Measurements from ENCODE around the gene MEG3. TPM values are rescaled to one million over a fixed set of nuclear protein-coding genes. Genes with fewer than 3 reads are reported as not detected.

MEG3 gene
- total and polyA plus RNA-seq, 7 donors: 3.5 to 168 (median 28.0) TPM

DNA sequence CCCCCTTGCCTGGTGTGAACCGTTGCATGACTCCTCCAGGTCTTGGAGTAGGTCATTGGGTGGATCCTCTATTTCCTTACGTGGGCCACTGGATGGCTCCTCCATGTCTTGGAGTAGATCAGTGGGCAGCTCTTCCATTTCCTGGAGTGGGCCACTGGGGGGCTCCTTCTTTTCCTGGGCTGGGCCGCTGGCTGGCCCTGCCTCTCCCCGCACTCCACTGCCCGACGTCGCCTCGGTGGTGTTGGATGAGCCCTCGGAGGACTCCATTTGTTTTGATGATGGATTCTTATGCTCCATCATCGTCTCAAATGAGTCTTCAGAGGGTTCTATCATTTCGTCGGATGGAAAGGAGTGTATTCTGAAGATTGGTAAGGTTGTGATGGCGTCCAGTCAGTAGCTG is 58.5 kb downstream of the MEG3 start:
- Histone ChIP-seq H3K27ac (no peak overlapping the region), H3K27me3 (no peaks in the 10 kb centered on the region), H3K4me1 (peaks cover 0 to 14% (median 8%) of the 10 kb centered on the region in 4 donors), H3K36me3 (no peaks in the 10 kb centered on the region), H3K9me3 (no peaks in the 10 kb centered on the region), H3K4me3 (no peak overlapping the region)
- intact Hi-C loops (cut with DNase I): no loop called here
- 94 to 95% methylated on average over 13 of the region's 13 CpGs for WGBS, 2 donors
- DNase-seq: peak; percentile 43
- TF ChIP-seq EP300 (IDR thresholded peaks at IDR 0.05) (no peak), POLR2AphosphoS5 (IDR thresholded peaks at IDR 0.05) (no peak), POLR2A (IDR thresholded peaks at IDR 0.05) (no peak)
- TF ChIP-seq, protein P1, sequence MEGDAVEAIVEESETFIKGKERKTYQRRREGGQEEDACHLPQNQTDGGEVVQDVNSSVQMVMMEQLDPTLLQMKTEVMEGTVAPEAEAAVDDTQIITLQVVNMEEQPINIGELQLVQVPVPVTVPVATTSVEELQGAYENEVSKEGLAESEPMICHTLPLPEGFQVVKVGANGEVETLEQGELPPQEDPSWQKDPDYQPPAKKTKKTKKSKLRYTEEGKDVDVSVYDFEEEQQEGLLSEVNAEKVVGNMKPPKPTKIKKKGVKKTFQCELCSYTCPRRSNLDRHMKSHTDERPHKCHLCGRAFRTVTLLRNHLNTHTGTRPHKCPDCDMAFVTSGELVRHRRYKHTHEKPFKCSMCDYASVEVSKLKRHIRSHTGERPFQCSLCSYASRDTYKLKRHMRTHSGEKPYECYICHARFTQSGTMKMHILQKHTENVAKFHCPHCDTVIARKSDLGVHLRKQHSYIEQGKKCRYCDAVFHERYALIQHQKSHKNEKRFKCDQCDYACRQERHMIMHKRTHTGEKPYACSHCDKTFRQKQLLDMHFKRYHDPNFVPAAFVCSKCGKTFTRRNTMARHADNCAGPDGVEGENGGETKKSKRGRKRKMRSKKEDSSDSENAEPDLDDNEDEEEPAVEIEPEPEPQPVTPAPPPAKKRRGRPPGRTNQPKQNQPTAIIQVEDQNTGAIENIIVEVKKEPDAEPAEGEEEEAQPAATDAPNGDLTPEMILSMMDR (IDR thresholded peaks at IDR 0.05): no peak

DNA sequence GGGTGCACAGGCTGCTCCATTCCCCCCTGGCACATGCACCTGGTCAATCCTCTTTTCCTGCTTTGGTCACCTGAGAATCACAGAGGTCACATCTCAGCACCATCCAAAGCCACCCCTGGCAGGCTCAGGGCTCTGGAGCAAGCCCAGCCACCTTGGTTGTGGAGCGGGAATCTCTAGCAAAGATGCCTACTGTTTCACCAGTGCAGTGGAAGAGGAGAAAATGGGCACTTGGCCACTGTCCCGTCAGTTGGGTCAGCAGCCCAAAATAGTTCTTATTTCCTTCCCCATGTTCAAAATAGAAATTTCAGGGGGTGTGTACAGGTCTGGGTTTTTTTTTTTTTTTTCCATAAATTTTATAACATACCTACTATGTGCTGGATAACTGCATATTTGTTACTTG is 59.3 kb downstream of the MEG3 start:
- peak; percentile 19 for DNase-seq
- H3K4me1 ChIP-seq: peaks cover 0 to 14% (median 8%) of the 10 kb centered on the region in 4 donors
- TF ChIP-seq POLR2AphosphoS5 (IDR thresholded peaks at IDR 0.05) (no peak), EP300 (IDR thresholded peaks at IDR 0.05) (no peak), POLR2A (IDR thresholded peaks at IDR 0.05) (no peak)
- TF ChIP-seq, protein P1 (IDR thresholded peaks at IDR 0.05): no peak
- H3K4me3 ChIP-seq: no peak overlapping the region
- no peaks in the 10 kb centered on the region for H3K36me3 ChIP-seq
- H3K27me3 ChIP-seq: no peaks in the 10 kb centered on the region
- 83 to 84% methylated on average over 2 of the region's 2 CpGs for WGBS, 2 donors
- intact Hi-C loops (cut with DNase I): no loop called here
- no peaks in the 10 kb centered on the region for H3K9me3 ChIP-seq
- H3K27ac ChIP-seq: no peak overlapping the region

DNA sequence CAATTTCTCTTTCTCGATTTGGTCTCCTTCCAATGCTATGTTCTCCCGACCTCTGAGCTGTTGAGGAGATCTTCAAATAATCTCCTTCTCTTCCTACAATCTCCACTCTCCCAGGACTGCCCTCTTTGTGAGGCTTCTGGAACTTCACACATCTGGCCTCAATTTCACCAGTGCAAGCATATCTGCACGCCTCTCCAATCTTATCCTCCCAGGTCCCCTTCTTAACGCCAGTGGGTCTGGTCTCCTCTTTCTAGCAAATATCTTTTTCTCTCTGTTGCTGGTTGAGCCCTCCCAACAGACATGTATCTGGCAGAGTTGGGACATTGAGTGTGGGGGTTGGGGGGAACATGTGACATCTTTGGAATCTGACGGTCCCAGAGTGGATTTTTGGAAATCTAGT is 59.7 kb downstream of the MEG3 start:
- Histone ChIP-seq H3K27ac (no peak overlapping the region), H3K27me3 (no peaks in the 10 kb centered on the region), H3K4me3 (no peak overlapping the region), H3K9me3 (no peaks in the 10 kb centered on the region), H3K36me3 (no peaks in the 10 kb centered on the region), H3K4me1 (peaks cover 0 to 14% (median 8%) of the 10 kb centered on the region in 4 donors)
- intact Hi-C loops (cut with DNase I): no loop called here
- TF ChIP-seq POLR2A (IDR thresholded peaks at IDR 0.05) (no peak), POLR2AphosphoS5 (IDR thresholded peaks at IDR 0.05) (no peak), EP300 (IDR thresholded peaks at IDR 0.05) (no peak)
- TF ChIP-seq, protein P1 (IDR thresholded peaks at IDR 0.05): no peak
- WGBS, 2 donors: 80 to 81% methylated on average over 5 of the region's 5 CpGs
- DNase-seq: peak; percentile 18

DNA sequence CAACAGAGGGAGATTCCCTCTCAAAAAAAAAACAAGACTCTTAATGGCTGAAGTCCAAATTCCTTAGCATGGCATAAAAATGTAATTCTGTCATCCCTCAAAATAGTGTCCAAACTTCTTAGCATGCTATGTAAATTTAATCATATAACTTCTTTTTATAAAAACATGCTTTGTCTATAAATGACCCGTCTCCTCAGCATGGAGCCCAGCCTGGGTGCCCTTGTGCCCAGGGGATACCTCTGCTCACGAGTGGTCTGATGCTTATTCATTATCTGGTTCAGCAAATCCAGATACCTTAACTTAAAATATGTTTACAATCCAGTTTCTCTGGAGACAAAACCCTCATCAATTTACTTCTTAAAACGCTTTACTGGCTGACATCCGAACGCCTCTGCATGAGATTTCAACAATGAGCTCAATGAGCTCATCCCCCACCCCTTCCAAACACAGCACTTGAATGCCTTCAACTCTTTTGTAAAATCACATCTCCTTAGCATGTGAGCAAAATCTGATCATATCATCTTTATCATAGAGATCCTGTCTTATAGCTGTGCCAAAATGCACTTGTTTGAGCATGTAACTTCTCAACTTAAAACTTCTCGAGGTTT is 61.9 kb downstream of the MEG3 start:
- H3K27ac ChIP-seq: no peak overlapping the region
- intact Hi-C loops (cut with DNase I): no loop called here
- H3K27me3 ChIP-seq: no peaks in the 10 kb centered on the region
- TF ChIP-seq EP300 (IDR thresholded peaks at IDR 0.05): no peak
- TF ChIP-seq, protein P1 (IDR thresholded peaks at IDR 0.05): no peak
- peak; percentile 33 for DNase-seq
- H3K4me1 ChIP-seq: peaks cover 0 to 14% (median 8%) of the 10 kb centered on the region in 4 donors
- 21 to 63% methylated on average over 6 of the region's 6 CpGs for WGBS, 2 donors
- H3K4me3 ChIP-seq: no peak overlapping the region
- H3K9me3 ChIP-seq: no peaks in the 10 kb centered on the region
- no peaks in the 10 kb centered on the region for H3K36me3 ChIP-seq

DNA sequence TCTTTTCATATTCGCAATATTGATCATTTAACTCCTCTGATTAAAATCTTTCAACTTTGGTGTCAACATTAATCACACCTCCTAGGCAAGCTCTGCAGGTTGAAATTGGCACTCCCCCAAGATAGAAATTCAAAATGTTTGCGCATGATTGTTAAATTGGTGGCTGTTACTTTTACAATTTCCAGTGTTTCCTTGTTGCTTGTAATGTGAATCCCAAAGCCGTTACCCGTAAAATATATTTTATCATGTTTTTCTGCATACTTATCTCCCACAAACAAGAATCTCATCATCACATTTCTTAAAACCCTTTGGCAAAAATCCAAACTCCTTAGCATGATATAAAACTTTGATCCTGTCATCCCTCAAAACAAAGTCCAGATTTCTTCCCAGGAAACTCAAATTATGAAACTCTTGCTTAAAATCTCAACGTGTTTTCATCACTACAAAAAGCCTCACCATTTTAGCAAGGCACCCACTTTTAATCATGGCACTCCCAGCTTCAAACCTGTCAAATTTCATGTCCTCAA is 62.9 kb downstream of the MEG3 start:
- Histone ChIP-seq H3K27me3 (no peaks in the 10 kb centered on the region), H3K4me3 (no peak overlapping the region), H3K4me1 (peaks cover 0 to 14% (median 8%) of the 10 kb centered on the region in 4 donors), H3K27ac (no peak overlapping the region), H3K9me3 (no peaks in the 10 kb centered on the region), H3K36me3 (no peaks in the 10 kb centered on the region)
- intact Hi-C loops (cut with DNase I): no loop called here
- no peak for TF ChIP-seq EP300 (IDR thresholded peaks at IDR 0.05)
- TF ChIP-seq POLR2A (IDR thresholded peaks at IDR 0.05): no peak
- TF ChIP-seq, protein P1 (IDR thresholded peaks at IDR 0.05): no peak
- TF ChIP-seq POLR2AphosphoS5 (IDR thresholded peaks at IDR 0.05): no peak
- DNase-seq: no peak
- WGBS, 2 donors: 17 to 57% methylated on average over 5 of the region's 5 CpGs
